ENCODE data around the gene BACE1. TPM values are rescaled to one million over a fixed set of nuclear protein-coding genes. Genes with fewer than 3 reads are reported as not detected.

The BACE1 gene
- polyA plus RNA-seq, 1 of the 3 experiments (the other 2 are of a cell fraction) = 37.8 TPM

DNA sequence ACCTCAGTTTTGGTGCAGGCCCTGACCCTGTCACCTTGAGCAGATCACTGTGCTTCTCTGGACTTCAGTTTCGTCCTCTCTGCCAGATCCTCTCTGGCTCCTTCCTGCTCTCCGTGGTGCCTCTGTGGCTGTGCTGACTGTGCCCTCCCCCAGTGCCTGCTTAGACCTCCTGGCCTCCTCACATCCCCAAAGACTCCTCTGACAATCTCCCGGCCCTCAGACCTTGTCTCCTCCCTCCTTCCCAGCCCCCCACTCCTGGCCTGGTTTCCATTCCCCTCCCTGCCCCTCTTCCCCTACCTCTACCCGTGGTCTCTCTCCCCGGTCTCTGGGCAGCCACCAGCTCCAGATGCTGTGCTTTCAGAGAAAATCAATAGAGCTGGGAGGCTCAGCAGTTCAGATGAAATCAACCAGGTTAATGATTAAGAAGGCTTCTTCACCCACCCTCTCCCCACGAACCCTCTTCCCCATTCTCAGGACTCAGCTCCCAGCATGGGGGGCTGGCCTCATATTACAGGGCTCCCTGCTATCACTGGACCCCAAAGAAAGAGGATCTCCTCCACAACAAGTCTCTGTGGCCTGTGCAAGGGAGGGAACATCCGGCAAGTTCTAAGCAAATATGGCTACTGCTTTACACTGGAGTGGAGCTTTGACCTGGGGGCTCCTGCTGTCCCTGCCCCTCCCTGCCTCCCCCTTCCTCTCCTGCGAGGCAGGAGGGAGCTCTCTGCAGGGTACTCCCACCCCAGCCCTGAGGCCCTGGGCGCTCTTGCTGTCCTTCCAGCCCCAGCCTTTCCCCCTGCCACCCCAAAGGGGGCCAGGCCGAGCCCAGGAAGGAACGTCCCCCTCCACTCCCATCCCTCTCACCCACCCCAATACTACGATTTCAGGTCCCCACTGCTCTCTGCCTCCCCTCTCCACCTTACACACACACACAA, 16.4 kb downstream of the BACE1 start:
- Histone ChIP-seq H3F3A (replicated peaks; ENCODE audit: insufficient read depth) (no peaks in the 10 kb centered on the region), H2AFZ (ENCODE audit: low read depth) (no peak overlapping the region), H3K9me3 (no peaks in the 10 kb centered on the region), H3K4me2 (no peak overlapping the region), H3K4me3 (ENCODE audit: low read depth in 2 of 2, low read length in 1 of 2) (no peak overlapping the region), H3K9me2 (no peaks in the 10 kb centered on the region), H4K20me1 (ENCODE audit: insufficient read depth) (no peaks in the 10 kb centered on the region), H3K27me3 (ENCODE audit: insufficient read depth) (no peaks in the 10 kb centered on the region), H3K4me1 (ENCODE audit: control insufficient read depth in 1 of 2, insufficient read depth in 2 of 2, low read depth in 1 of 2, low read length in 1 of 2) (peaks cover 0 to 15% of the 10 kb centered on the region in 2 experiments; a peak in 1 of 4 replicates), H3K9ac (no peak overlapping the region), H3K79me2 (ENCODE audit: insufficient read depth) (0 out of 2 replicates have a peak, but pooled peaks cover 4% of the 10 kb centered on the region), H3K27ac (ENCODE audit: low read depth in 2 of 2, low read length in 1 of 2) (no peak overlapping the region; a peak in 1 of 4 replicates), H3K36me3 (replicated peaks in 1 of 2; ENCODE audit: control insufficient read depth in 1 of 2, insufficient read depth in 2 of 2, low read length in 1 of 2) (no peaks in the 10 kb centered on the region)
- WGBS (ENCODE audit: low lambda C conversion rate) = 83% methylated on average over 12 of the region's 12 CpGs
- DNase-seq = peak; percentile 44
- ChIA-PET POLR2A (no interaction called here), CTCF (no interaction called here)
- TF ChIP-seq CHD2 (IDR thresholded peaks at IDR 0.05; ENCODE audit: low read length, partially characterized antibody) (no peak), JUND (IDR thresholded peaks at IDR 0.05) (no peak)
- TF ChIP-seq, protein P1, sequence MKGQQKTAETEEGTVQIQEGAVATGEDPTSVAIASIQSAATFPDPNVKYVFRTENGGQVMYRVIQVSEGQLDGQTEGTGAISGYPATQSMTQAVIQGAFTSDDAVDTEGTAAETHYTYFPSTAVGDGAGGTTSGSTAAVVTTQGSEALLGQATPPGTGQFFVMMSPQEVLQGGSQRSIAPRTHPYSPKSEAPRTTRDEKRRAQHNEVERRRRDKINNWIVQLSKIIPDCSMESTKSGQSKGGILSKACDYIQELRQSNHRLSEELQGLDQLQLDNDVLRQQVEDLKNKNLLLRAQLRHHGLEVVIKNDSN (IDR thresholded peaks at IDR 0.05; ENCODE audit: borderline replicate concordance, low read depth) = no peak

DNA sequence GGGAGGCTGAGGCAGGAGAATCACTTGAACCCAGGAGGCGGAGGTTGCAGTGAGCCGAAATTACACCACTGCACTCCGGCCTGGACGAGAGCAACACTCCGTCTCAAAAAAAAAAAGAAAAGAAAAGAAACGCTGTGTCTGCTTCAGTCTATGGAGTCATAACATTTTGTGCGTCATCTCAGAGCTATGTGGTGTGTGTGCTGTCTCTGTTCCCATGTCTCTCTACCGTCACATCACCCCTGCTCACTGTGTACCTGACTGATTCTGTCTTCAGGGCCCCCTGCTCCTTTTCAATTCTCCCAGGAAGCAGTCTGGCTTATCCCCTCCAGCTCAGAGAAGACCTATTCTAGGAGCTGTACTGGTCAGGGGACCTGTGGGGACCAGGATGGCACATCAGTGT, 17.9 kb downstream of the BACE1 start:
- H3K4me3 ChIP-seq (ENCODE audit: low read depth in 2 of 2, low read length in 1 of 2) = no peak overlapping the region
- ChIA-PET CTCF (interaction anchor here (1.2 kb wide), 1 partner anchor 10 kb away, joined by 5 read pairs; no protein-coding TSS in a partner anchor), POLR2A (no interaction called here)
- TF ChIP-seq, protein P2, sequence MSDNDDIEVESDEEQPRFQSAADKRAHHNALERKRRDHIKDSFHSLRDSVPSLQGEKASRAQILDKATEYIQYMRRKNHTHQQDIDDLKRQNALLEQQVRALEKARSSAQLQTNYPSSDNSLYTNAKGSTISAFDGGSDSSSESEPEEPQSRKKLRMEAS (IDR thresholded peaks at IDR 0.05; ENCODE audit: low read depth) = no peak
- peaks cover 0 to 15% of the 10 kb centered on the region in 2 experiments; a peak in 1 of 4 replicates for H3K4me1 ChIP-seq (ENCODE audit: control insufficient read depth in 1 of 2, insufficient read depth in 2 of 2, low read depth in 1 of 2, low read length in 1 of 2)
- H3K9ac ChIP-seq = no peak overlapping the region
- 0 out of 2 replicates have a peak, but pooled peaks cover 4% of the 10 kb centered on the region for H3K79me2 ChIP-seq (ENCODE audit: insufficient read depth)
- 98% methylated on average over 8 of the region's 8 CpGs for WGBS (ENCODE audit: low lambda C conversion rate)
- no peak overlapping the region for H3K4me2 ChIP-seq
- no peaks in the 10 kb centered on the region for H3K27me3 ChIP-seq (ENCODE audit: insufficient read depth)
- H3K36me3 ChIP-seq (replicated peaks in 1 of 2; ENCODE audit: control insufficient read depth in 1 of 2, insufficient read depth in 2 of 2, low read length in 1 of 2) = peaks cover 0 to 5% of the 10 kb centered on the region in 2 experiments
- DNase-seq = no peak
- no peak overlapping the region for H3K27ac ChIP-seq (ENCODE audit: low read depth in 2 of 2, low read length in 1 of 2)
- H4K20me1 ChIP-seq (ENCODE audit: insufficient read depth) = no peaks in the 10 kb centered on the region
- H2AFZ ChIP-seq (ENCODE audit: low read depth) = no peak overlapping the region
- H3K9me2 ChIP-seq = no peaks in the 10 kb centered on the region
- H3K9me3 ChIP-seq = no peaks in the 10 kb centered on the region
- H3F3A ChIP-seq (replicated peaks; ENCODE audit: insufficient read depth) = peaks cover 2% of the 10 kb centered on the region

DNA sequence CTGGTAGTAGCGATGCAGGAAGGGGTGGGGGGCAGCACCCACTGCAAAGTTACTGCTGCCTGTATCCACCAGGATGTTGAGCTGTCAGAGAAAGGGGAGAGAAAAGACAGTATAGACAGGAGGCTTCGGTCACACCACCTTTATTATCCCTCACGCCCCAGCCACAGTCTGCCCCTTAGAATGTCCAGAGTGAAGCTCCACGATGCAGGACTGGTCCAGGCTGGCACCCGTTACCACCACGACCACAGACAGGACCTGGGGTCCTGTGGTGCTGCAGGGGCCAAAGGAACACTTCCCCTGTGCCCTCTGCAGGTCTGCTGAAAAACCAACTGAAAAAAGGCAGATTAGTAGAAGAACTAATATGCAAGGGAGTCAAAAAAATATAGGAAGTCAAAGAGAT, 19.2 kb downstream of the BACE1 start:
- no peaks in the 10 kb centered on the region for H3K79me2 ChIP-seq (ENCODE audit: insufficient read depth)
- no peak overlapping the region for H2AFZ ChIP-seq (ENCODE audit: low read depth)
- H3F3A ChIP-seq (replicated peaks; ENCODE audit: insufficient read depth) = peaks cover 7% of the 10 kb centered on the region
- H3K4me2 ChIP-seq = no peak overlapping the region
- no peak overlapping the region for H3K4me3 ChIP-seq (ENCODE audit: low read depth in 2 of 2, low read length in 1 of 2)
- H3K9me2 ChIP-seq = no peaks in the 10 kb centered on the region
- H4K20me1 ChIP-seq (ENCODE audit: insufficient read depth) = no peaks in the 10 kb centered on the region
- peaks cover 0 to 15% of the 10 kb centered on the region in 2 experiments for H3K36me3 ChIP-seq (replicated peaks in 1 of 2; ENCODE audit: control insufficient read depth in 1 of 2, insufficient read depth in 2 of 2, low read length in 1 of 2)
- no peak for DNase-seq
- WGBS (ENCODE audit: low lambda C conversion rate) = 96% methylated on average over 6 of the region's 6 CpGs
- H3K9ac ChIP-seq = no peak overlapping the region
- peaks cover 0 to 15% of the 10 kb centered on the region in 2 experiments; a peak in 1 of 4 replicates for H3K4me1 ChIP-seq (ENCODE audit: control insufficient read depth in 1 of 2, insufficient read depth in 2 of 2, low read depth in 1 of 2, low read length in 1 of 2)
- no peaks in the 10 kb centered on the region for H3K27me3 ChIP-seq (ENCODE audit: insufficient read depth)
- H3K9me3 ChIP-seq = no peaks in the 10 kb centered on the region
- H3K27ac ChIP-seq (ENCODE audit: low read depth in 2 of 2, low read length in 1 of 2) = no peak overlapping the region
- CTCF ChIA-PET = interaction anchor here (1.0 kb wide), 1 partner anchor 11 kb away, joined by 3 read pairs; no protein-coding TSS in a partner anchor
- POLR2A ChIA-PET = no interaction called here
- no peak for TF ChIP-seq GABPA (IDR thresholded peaks at IDR 0.05; ENCODE audit: low read depth)
- no peak for TF ChIP-seq JUND (IDR thresholded peaks at IDR 0.05)
- TF ChIP-seq FOXJ3 (CRISPR knock-in tag; IDR thresholded peaks at IDR 0.05) = no peak
- no peak for TF ChIP-seq SIN3A (IDR thresholded peaks at IDR 0.05; ENCODE audit: borderline replicate concordance, low read depth, low read length)
- TF ChIP-seq YY1 (IDR thresholded peaks at IDR 0.05; ENCODE audit: low read depth) = no peak
- TF ChIP-seq RXRA (IDR thresholded peaks at IDR 0.05; ENCODE audit: borderline replicate concordance, low read depth) = no peak
- no peak for TF ChIP-seq ELF1 (IDR thresholded peaks at IDR 0.05)
- no peak for TF ChIP-seq POLR2AphosphoS5 (IDR thresholded peaks at IDR 0.05; ENCODE audit: low read depth, low read length)
- TF ChIP-seq, protein P3, sequence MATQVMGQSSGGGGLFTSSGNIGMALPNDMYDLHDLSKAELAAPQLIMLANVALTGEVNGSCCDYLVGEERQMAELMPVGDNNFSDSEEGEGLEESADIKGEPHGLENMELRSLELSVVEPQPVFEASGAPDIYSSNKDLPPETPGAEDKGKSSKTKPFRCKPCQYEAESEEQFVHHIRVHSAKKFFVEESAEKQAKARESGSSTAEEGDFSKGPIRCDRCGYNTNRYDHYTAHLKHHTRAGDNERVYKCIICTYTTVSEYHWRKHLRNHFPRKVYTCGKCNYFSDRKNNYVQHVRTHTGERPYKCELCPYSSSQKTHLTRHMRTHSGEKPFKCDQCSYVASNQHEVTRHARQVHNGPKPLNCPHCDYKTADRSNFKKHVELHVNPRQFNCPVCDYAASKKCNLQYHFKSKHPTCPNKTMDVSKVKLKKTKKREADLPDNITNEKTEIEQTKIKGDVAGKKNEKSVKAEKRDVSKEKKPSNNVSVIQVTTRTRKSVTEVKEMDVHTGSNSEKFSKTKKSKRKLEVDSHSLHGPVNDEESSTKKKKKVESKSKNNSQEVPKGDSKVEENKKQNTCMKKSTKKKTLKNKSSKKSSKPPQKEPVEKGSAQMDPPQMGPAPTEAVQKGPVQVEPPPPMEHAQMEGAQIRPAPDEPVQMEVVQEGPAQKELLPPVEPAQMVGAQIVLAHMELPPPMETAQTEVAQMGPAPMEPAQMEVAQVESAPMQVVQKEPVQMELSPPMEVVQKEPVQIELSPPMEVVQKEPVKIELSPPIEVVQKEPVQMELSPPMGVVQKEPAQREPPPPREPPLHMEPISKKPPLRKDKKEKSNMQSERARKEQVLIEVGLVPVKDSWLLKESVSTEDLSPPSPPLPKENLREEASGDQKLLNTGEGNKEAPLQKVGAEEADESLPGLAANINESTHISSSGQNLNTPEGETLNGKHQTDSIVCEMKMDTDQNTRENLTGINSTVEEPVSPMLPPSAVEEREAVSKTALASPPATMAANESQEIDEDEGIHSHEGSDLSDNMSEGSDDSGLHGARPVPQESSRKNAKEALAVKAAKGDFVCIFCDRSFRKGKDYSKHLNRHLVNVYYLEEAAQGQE (IDR thresholded peaks at IDR 0.05; ENCODE audit: low read depth, low read length) = no peak
- TF ChIP-seq, protein P4, sequence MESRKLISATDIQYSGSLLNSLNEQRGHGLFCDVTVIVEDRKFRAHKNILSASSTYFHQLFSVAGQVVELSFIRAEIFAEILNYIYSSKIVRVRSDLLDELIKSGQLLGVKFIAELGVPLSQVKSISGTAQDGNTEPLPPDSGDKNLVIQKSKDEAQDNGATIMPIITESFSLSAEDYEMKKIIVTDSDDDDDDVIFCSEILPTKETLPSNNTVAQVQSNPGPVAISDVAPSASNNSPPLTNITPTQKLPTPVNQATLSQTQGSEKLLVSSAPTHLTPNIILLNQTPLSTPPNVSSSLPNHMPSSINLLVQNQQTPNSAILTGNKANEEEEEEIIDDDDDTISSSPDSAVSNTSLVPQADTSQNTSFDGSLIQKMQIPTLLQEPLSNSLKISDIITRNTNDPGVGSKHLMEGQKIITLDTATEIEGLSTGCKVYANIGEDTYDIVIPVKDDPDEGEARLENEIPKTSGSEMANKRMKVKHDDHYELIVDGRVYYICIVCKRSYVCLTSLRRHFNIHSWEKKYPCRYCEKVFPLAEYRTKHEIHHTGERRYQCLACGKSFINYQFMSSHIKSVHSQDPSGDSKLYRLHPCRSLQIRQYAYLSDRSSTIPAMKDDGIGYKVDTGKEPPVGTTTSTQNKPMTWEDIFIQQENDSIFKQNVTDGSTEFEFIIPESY (IDR thresholded peaks at IDR 0.05; ENCODE audit: borderline replicate concordance, low read depth) = no peak
- TF ChIP-seq, protein P2 (IDR thresholded peaks at IDR 0.05; ENCODE audit: low read depth) = no peak

All from SK-N-SH (cell line).